Measurements from ENCODE around the gene CCDC34. TPM values are rescaled to one million over a fixed set of nuclear protein-coding genes. Genes with fewer than 3 reads are reported as not detected.

The CCDC34 gene
- total RNA-seq, 4 donors from 2014 or later: 0.24 to 1.3 (median 0.64) TPM

GRCh38 chr11:27303903-27304302, 59.1 kb downstream of the CCDC34 start:
- Histone ChIP-seq H3K27me3 (no peaks in the 10 kb centered on the region), H3K4me1 (no peaks in the 10 kb centered on the region), H3K4me3 (no peak overlapping the region), H3K36me3 (no peaks in the 10 kb centered on the region), H3K9me3 (no peaks in the 10 kb centered on the region), H3K27ac (no peak overlapping the region)
- ATAC-seq: no peak
- no peak for TF ChIP-seq CTCF (IDR thresholded peaks at IDR 0.05 in 4 of 5, conservative IDR thresholded peaks at IDR 0.05 in 1 of 5)
- no peak for TF ChIP-seq POLR2A (IDR thresholded peaks at IDR 0.05)
- intact Hi-C loops (cut with DNase I; ENCODE audit: low total_unique reads) (no loop called here), in situ Hi-C loops (cut with MboI; ENCODE audit: low sequenced_read_pairs in 4 of 4) (no loop called here)
- DNase-seq: no peak

GRCh38 chr11:27300974-27301373, 62.0 kb downstream of the CCDC34 start:
- H3K27me3 ChIP-seq: no peaks in the 10 kb centered on the region

GRCh38 chr11:27297616-27298015, 65.4 kb downstream of the CCDC34 start:
- H3K27ac ChIP-seq: no peak overlapping the region
- ATAC-seq (no peak), DNase-seq (no peak)
- H3K4me1 ChIP-seq: no peaks in the 10 kb centered on the region
- H3K27me3 ChIP-seq: no peaks in the 10 kb centered on the region
- H3K4me3 ChIP-seq: no peak overlapping the region
- TF ChIP-seq CTCF (IDR thresholded peaks at IDR 0.05 in 4 of 5, conservative IDR thresholded peaks at IDR 0.05 in 1 of 5) (no peak), POLR2A (IDR thresholded peaks at IDR 0.05) (no peak)
- H3K36me3 ChIP-seq: no peaks in the 10 kb centered on the region
- no peaks in the 10 kb centered on the region for H3K9me3 ChIP-seq
- intact Hi-C loops (cut with DNase I; ENCODE audit: low total_unique reads) (loop anchor here (5.0 kb wide), 1 partner anchor 190 kb away; no protein-coding TSS in a partner anchor), in situ Hi-C loops (cut with MboI; ENCODE audit: low sequenced_read_pairs in 4 of 4) (loop anchor here (5.0 to 25.0 kb wide), 3 partner anchors 113 to 560 kb away; no protein-coding TSS in a partner anchor)

More at GRCh38 chr11:27300974-27301373, 62.0 kb downstream of the CCDC34 start:
- Histone ChIP-seq H3K27ac (no peak overlapping the region), H3K4me3 (no peak overlapping the region), H3K4me1 (no peaks in the 10 kb centered on the region), H3K36me3 (no peaks in the 10 kb centered on the region), H3K9me3 (no peaks in the 10 kb centered on the region)
- ATAC-seq (no peak), DNase-seq (no peak)
- no peak for TF ChIP-seq POLR2A (IDR thresholded peaks at IDR 0.05)
- no peak for TF ChIP-seq CTCF (IDR thresholded peaks at IDR 0.05 in 4 of 5, conservative IDR thresholded peaks at IDR 0.05 in 1 of 5)
- in situ Hi-C loops (cut with MboI; ENCODE audit: low sequenced_read_pairs in 4 of 4): no loop called here
- intact Hi-C loops (cut with DNase I; ENCODE audit: low total_unique reads): no loop called here

GRCh38 chr11:27296497-27296896, 66.5 kb downstream of the CCDC34 start:
- in situ Hi-C loops (cut with MboI; ENCODE audit: low sequenced_read_pairs in 4 of 4): loop anchor here (5.0 to 25.0 kb wide), 3 partner anchors 112 to 559 kb away; no protein-coding TSS in a partner anchor
- no peak overlapping the region for H3K27ac ChIP-seq

More at GRCh38 chr11:27296497-27296896, 66.5 kb downstream of the CCDC34 start:
- TF ChIP-seq CTCF (IDR thresholded peaks at IDR 0.05 in 4 of 5, conservative IDR thresholded peaks at IDR 0.05 in 1 of 5) (peak; percentile 39 to 69 (median 55)), POLR2A (IDR thresholded peaks at IDR 0.05) (no peak)
- no peak overlapping the region for H3K4me3 ChIP-seq
- DNase-seq: no peak
- H3K9me3 ChIP-seq: no peaks in the 10 kb centered on the region
- no peaks in the 10 kb centered on the region for H3K4me1 ChIP-seq
- H3K27me3 ChIP-seq: no peaks in the 10 kb centered on the region
- H3K36me3 ChIP-seq: no peaks in the 10 kb centered on the region
- peak; percentile 71 to 84 for ATAC-seq
- intact Hi-C loops (cut with DNase I; ENCODE audit: low total_unique reads): loop anchor here (1.0 to 5.0 kb wide), 2 partner anchors 112 to 191 kb away; no protein-coding TSS in a partner anchor
